CD4-positive, alpha-beta T cell treated with Interleukin-15 for 1 hour (primary cell): ENCODE results near the gene DENND4A.
"Not testable (repeated sequence)": the region's sequence is repeated elsewhere in the genome, so short reads cannot be mapped to it uniquely, and the experiment has no call there.

Experiments
- DNase-seq: peaks from one replicate; pipeline ENCODE4 v3.0.0-alpha.2; 2020

Gene DENND4A

GRCh38 chr15:65818927-65819562 is 27.0 kb upstream of the DENND4A start:
- DNase-seq = peak; percentile 43

DNA sequence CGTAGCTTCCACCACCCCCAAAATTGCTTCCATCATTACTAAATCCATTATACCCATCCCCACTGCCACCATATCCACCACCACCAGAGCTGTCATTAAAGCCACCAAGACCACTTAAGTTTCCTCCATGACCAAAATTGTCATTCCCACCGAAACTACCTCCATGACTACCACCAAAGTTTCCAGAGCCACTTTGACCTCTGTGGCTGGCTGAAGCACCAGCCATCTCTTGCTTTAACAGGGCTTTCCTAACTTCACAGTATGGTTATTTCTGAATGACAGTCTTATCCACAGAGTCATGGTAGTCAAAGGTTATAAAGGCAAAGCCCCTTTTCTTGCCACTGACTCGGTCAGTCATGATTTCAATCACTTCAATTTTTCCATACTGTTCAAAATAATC is 24.3 kb upstream of the DENND4A start:
- DNase-seq = no peak

DNA sequence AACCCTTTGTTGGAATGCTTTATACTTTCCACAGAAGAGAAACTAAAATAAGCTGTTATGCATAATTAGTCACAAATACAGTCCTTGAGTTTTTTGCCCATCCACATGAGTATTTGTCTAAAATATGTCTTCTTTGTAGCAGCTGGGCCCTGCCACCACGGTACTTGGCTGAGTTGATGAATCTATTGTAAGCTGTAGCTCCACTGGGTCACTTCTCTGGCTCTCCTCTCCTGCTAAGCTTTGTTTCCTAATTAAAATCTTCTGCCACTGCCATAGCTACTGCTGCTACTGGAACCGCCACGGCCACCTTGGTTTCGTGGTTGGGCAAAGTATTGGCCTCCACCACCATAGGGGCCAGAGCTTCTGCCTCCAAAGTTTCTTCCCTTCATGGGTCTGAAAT is 23.9 kb upstream of the DENND4A start:
- DNase-seq = not testable (repeated sequence)

DNA sequence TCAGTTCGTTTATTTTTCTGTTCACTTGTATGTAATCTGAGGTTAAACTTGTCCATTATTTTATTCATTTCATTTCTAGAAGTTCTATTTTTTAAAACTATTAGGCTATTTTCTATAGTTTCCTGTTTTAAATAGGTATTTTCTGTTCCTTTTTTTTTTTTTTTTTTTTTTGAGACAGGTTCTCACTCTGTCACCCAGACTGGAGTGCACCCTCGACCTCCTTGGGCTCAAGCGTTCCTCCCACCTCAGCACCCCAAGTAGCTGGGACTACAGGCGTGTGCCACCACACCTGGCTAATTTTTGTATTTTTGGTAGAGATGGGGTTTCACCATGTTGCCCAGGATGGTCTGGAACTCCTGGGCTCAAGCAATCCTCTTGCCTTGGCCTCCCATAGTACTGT is 22.2 kb upstream of the DENND4A start:
- DNase-seq = not testable (repeated sequence)

DNA sequence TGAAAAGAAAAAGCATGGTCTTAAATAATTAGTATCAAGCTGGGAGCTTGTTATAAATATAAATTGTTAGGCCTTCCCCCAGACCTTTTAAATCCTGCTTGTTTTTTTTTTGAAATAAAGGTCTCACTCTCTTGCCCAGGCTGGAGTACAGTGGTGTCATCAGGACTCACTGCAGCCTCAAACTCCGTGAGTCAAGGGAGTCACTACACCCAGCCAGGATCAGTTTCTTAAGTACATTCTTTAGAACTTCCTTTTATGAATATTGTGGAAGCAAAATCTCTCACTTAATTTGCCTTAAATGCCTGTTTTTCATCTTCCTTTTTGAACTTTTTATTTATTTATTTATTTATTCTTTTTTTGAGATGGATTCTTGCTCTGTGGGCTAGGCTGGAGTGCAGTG is 20.8 kb upstream of the DENND4A start:
- DNase-seq = no peak

DNA sequence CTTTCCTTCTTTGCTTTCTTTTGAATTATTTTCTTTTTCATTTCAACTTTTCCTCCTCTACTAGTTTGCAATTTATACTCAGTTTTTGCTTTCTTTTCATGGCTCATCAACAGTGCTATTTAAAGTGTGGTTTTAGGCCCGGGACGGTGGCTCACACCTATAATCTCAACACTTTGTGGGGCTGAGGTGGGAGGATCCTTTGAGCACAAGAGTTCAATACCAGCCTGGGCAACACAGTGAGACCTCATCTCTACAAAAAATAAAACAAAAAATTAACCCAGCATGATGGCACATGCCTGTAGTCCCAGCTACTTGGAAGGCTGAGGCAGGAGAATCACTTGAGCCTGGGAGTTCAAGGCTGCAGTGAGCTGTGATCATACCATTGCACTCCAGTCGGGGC is 20.4 kb upstream of the DENND4A start:
- DNase-seq = no peak

DNA sequence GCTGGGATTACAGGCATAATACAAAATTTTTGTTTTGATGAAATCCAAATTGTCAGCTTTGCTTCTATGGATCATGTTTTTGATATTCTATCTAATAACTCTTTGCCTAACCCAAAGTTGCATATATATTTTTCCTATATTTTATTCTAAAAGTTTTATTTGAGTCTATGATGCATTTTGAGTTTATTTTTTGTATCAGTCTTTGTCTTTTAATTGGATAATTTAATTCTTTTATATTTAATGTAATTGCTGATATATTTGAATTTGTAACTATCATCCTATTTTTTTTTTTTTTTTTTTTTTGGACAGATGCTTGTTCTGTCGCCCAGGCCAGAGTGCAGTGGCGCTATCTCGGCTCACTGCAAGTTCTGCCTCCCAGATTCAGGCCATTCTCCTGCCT is 19.7 kb upstream of the DENND4A start:
- DNase-seq = no peak

DNA sequence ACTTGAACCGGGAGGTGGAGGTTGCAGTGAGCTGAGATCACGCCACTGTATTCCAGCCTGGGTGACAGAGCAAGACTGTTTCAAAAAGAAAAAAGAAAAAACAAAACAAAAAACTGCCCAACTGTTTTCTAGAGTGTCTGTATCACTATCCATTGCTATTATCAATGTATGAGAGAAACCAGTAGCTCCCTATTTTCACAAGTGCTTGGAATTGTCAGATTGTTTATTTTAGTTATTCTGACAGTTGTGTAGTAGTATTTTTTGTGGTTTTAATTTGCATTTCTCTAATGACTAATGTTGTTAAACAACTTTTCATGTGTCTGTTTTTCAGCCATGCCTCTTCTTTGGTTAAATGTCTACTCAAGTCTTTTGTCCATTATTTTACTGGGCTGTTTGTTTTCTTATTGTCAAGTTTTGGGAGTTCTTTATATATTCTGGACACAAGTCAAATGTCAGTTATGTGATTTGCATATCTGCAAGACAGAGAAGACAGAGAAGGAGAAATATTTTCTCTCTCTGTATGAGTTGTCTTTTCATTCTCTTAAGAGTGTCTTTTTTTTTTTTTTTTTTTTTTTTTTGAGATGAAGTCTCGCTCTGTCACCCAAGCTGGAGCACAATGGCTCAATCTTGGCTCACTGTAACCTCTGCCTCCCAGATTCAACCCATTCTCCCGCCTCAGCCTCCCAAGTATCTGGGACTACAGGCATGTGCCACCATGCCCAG is 19.1 kb upstream of the DENND4A start:
- DNase-seq = not testable (repeated sequence)

GRCh38 chr15:65806397-65806796 is 14.3 kb upstream of the DENND4A start:
- no peak for DNase-seq

DNA sequence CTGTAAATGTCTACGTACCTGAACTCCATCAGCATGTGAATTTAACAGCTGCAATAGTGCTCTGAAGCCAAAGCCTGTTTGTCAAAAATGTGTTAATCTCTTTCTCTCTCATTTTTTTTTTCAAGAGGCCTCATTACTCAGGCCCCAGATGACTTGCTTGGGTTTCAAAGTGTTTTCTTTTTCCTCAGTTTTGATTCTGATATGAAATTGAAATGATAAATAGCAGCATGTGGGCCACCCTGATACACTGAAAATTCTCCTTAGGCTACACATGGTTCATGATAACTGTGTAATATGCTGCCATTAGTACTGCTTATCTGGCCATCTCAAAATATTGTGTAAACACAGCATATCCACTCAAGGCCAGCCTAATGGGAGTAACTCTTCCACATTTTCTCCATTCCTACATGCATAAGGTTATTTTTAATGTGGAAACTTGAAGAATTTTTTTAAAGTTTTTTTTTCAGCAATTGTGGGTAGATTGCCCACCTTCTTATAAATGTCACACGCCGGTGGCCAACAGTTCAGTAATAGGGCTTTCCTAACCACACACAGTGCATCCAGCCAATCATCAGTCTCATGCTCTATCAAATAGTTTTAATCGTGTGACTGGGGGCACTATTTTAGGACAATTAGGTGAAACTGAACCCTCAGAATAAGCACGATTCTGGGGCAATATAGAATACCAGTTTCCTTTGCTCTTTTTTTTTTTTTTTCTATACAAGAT is 13.1 kb upstream of the DENND4A start:
- DNase-seq = no peak

- DNase-seq = no peak
Observed at GRCh38 chr15:65804252-65804931, 12.3 kb upstream of the DENND4A start.

DNA sequence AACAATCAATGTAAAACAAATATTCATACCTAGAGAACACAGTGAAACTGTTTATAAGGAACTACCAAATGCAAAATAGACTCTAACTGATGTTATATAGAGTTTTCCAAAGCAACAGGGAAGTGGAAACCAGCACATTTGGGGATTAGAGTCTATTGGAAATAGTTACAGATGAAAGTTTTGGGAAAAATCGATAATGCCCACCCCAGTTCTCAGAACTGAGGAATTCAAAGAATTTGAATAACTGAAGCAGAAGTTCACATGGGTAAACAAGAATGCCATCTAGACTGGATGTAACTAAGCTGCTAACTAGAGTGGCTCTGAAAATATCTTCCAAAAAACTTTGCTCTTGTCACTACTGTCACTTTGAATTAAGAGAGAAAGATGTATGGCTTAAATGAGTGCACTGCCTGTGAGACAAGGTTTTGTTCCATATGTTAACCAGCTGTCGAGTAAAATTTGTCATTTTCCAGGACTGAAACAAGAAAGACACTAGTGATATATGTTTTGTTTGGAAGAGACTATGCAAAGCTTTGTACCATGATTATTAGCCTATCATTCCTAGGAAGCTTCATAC is 9.2 kb upstream of the DENND4A start:
- no peak for DNase-seq

- DNase-seq = no peak
Observed at GRCh38 chr15:65796610-65797078, 4.6 kb upstream of the DENND4A start.

DNA sequence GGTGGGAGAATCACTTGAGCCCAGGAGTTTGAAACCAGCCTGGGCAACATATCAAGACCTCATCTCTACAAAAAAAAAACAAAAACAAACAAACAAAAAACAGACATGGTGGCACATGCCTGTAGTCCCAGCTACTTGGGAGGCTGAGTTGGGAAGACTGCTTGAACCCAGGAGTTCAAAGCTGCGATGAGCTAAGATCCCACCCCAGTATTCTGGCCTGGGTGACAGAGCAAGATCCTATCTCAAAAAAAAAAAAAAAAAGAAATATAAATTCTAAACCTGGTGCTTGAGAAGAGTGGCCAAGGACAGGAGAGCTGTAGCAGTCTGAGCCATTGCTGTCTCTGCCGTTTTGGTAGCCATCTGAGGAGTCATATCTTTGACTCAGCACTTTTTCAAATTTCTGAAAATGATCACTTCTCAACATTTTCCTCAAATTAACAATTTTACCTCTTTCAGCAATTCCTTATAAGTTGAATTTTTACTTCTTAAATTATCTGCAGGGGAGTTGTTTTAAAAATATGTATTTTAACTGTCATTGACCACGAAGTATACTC is 3.6 kb upstream of the DENND4A start:
- no peak for DNase-seq

DNA sequence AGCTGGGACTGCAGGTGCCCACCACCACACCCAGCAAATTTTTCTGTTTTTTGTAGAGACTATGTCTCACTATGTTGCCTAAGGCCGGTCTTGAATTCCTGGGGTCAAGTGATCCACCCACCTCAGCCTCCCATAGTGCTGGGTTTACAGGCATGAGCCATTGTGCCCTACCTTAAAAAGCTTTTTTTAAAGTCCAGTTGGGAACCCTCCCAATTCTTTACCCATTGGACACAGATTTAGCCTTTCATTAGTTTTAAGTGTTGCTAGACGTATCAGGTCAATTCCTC is 1.7 kb upstream of the DENND4A start:
- DNase-seq = no peak

DNA sequence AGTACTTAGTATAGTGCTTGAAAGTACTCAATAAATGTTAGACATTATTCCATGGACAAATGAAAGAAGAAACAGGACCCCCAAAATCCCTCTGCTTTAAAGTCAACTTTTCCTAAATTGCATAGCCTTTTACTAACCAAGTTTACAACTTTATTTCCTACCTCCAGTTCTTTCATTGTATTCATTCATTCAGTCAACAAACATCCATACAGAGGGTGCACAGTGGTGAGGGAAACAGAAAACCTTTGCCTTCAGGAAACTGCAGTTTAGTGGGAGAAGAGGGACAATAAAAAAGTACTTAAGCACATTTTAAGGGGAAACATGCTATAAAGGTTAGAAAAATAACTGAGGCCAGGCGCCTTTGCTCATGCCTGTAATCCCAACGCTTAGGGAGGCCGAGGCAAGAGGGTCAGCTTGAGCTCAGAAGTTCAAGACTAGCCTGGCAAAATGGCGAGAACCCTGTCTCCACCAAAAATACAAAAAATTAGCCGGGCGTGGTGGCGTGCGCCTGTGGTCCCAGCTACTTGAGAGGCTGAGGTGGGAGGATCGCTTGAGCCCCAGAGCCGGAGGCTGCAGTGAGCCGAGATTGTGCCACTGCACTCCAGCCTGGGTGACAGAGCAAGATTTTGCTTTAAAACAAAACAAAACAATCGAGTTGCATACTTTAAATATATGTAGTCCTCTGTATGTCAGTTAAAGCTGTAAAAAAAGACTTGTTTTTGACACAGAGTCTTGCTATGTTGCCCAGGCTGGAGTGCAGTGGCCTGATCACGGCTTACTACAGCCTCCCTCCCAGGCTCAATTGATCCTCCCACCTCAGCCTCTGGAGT is 1.1 kb upstream of the DENND4A start:
- DNase-seq = no peak

- DNase-seq = peak; percentile 76
Observed at GRCh38 chr15:65791335-65792137, 557 bp downstream of the DENND4A start.

DNA sequence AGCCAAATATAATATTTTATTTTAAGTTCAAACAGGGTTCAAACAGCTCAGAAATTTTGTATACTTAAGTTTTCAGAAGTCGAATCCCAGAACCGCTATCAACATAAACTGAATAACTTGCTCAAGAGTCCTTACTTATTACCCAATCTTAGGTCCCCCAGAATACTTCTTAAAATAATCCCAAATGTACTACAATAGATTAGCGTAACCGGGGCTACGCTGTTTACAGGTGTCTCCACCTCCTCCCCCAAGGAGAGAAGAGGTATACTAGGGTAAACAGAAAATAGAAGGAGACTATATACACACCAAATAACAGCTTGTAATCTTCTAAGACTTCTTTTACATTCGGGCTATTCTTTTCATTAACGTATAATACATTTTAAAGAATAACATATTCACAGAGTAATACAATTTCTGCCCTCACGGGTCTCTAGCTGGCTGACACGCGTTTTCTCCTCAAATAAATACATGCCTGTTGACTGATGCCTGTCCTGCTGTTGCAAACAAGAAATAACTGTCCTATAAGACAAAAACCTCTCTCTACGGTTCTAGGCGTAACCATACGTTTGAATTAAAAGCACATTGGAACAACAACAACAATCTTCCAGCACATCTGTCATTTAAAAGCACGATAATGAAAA is 1.3 kb downstream of the DENND4A start:
- DNase-seq = no peak

DNA sequence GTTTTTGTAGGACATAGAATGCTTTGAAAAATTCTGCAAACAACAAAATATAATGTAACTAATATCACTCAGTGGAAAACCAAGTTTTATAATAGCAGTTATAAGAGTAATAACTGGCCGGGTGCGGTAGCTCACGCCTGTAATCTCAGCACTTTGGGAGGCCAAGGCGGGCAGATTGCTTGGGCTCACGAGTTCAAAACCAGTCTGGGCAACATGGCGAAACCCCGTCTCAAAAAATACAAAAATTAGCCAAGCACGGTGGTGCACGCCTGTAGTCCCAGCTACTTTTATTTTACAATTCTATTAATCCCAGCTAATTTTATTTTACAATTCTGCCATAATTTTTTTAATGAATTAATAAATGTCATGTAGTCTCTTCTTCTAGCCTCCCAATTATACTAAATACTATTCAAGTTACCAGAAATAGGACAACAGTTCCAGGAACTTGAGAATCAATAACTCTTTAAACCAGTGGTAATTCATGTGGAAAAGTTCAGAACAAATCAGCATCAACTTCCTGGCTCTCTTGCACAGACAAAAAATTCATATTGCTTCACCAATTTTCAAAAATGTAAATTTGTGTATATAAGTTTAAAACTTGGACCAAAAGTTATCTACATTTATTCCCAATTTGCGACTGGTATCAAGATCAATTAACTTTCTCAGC is 2.2 kb downstream of the DENND4A start:
- no peak for DNase-seq

GRCh38 chr15:65789105-65789504 is 3.0 kb downstream of the DENND4A start:
- DNase-seq = no peak
